Left ventricle myocardium inferior (tissue), 1 donor: ENCODE measurements around the gene EIF4EBP3. TPM values are rescaled to one million over a fixed set of nuclear protein-coding genes. Genes with fewer than 3 reads are reported as not detected.

Source experiments
- DNase-seq: peaks from one replicate; pipeline ENCODE4 v3.0.0-alpha.2; 2020
- H3K27ac ChIP-seq: fragments of 200-600 bp; replicated peaks from 2 replicates; pipeline ENCODE4 v1.8.0; 2021
- H3K27me3 ChIP-seq: fragments of 200-600 bp; 2 replicates; pipeline ENCODE4 v1.8.0; 2021; ENCODE audit warnings: low read depth
- H3K36me3 ChIP-seq: fragments of 200-600 bp; 2 replicates; pipeline ENCODE4 v1.8.0; 2021
- H3K4me1 ChIP-seq: fragments of 200-600 bp; 2 replicates; pipeline ENCODE4 v1.8.0; 2021
- H3K4me3 ChIP-seq: fragments of 200-600 bp; 2 replicates; pipeline ENCODE4 v1.8.0; 2021; ENCODE audit warnings: mild to moderate bottlenecking, moderate library complexity
- H3K9me3 ChIP-seq: fragments of 200-600 bp; replicated peaks from 2 replicates; pipeline ENCODE4 v1.8.0; 2021
- CTCF ChIP-seq: fragments of 200-600 bp; IDR thresholded peaks from 2 replicates; pipeline ENCODE4 v1.8.0; 2021; ENCODE audit warnings: antibody characterized with exemption, mild to moderate bottlenecking, borderline replicate concordance
- intact Hi-C: fragments of 100-400 bp; cut with micrococcal nuclease; formaldehyde crosslinking; loops from one replicate; pipeline ENCODE4 v1.11.0; 2022
- total RNA-seq: library from RNA; stranded (reverse); fragmentation: NEBNext Ultra II Directional; extraction: Animal tissue kit (Norgen Biotek cat#: 25700); gene quantifications from one replicate; pipeline ENCODE4 v1.2.1, GENCODE V29; 2021
- donor health status: DM: no; HTN: yes; CAD: no; lungs with severe emphysema.

Gene EIF4EBP3
- total RNA-seq, 1 donor from 2014 or later: 13.1 TPM

DNA sequence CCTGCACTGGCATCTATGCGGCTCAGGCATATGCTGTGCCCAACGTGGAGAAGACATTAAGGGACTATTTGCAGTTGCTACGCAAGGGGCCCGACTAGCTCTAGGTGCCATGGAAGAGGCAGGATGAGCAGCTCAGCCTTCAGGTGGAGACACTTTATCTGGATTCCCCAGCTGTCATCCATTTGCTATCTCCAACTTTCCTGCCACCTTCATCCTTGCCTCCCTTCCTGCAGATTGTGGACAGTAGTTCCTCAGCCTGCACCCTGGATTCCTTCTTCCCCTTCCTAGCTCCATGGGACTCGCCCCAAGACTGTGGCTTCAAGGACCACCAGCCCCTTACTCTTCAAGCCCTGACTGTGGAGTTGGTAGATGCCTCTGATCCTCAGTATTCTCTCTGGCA is 19.2 kb downstream of the EIF4EBP3 start:
- intact Hi-C loops: no loop called here
- no peak overlapping the region for H3K27ac ChIP-seq

DNA sequence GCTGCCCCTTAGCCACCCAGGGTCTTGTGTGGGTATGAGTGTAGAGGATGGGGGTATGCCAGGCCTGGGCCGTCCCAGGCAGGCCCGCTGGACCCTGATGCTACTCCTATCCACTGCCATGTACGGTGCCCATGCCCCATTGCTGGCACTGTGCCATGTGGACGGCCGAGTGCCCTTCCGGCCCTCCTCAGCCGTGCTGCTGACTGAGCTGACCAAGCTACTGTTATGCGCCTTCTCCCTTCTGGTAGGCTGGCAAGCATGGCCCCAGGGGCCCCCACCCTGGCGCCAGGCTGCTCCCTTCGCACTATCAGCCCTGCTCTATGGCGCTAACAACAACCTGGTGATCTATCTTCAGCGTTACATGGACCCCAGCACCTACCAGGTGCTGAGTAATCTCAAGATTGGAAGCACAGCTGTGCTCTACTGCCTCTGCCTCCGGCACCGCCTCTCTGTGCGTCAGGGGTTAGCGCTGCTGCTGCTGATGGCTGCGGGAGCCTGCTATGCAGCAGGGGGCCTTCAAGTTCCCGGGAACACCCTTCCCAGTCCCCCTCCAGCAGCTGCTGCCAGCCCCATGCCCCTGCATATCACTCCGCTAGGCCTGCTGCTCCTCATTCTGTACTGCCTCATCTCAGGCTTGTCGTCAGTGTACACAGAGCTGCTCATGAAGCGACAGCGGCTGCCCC is 19.8 kb downstream of the EIF4EBP3 start:
- TF ChIP-seq CTCF: no peak
- H3K4me1 ChIP-seq: peaks cover 97% of the 10 kb centered on the region
- no peak overlapping the region for H3K4me3 ChIP-seq
- H3K27ac ChIP-seq: peak overlapping the region; percentile 86
- DNase-seq: no peak
- H3K27me3 ChIP-seq: no peaks in the 10 kb centered on the region
- H3K36me3 ChIP-seq: peaks cover 24% of the 10 kb centered on the region
- no peaks in the 10 kb centered on the region for H3K9me3 ChIP-seq
- intact Hi-C loops: no loop called here

More for the DNA sequence above, 19.2 kb downstream of the EIF4EBP3 start:
- TF ChIP-seq CTCF: no peak
- no peaks in the 10 kb centered on the region for H3K27me3 ChIP-seq
- H3K4me1 ChIP-seq: peaks cover 98% of the 10 kb centered on the region
- DNase-seq: no peak
- H3K9me3 ChIP-seq: no peaks in the 10 kb centered on the region
- H3K4me3 ChIP-seq: no peak overlapping the region
- peaks cover 29% of the 10 kb centered on the region for H3K36me3 ChIP-seq

GRCh38 chr5:140567871-140568270 is 20.4 kb downstream of the EIF4EBP3 start:
- no peaks in the 10 kb centered on the region for H3K27me3 ChIP-seq
- DNase-seq: no peak
- no peak overlapping the region for H3K4me3 ChIP-seq
- H3K9me3 ChIP-seq: no peaks in the 10 kb centered on the region
- peak overlapping the region; percentile 86 for H3K27ac ChIP-seq
- intact Hi-C loops: no loop called here
- peaks cover 91% of the 10 kb centered on the region for H3K4me1 ChIP-seq
- peaks cover 24% of the 10 kb centered on the region for H3K36me3 ChIP-seq
- TF ChIP-seq CTCF: no peak

GRCh38 chr5:140568443-140569063 is 21.1 kb downstream of the EIF4EBP3 start:
- no peaks in the 10 kb centered on the region for H3K27me3 ChIP-seq
- peaks cover 84% of the 10 kb centered on the region for H3K4me1 ChIP-seq
- H3K4me3 ChIP-seq: peak overlapping the region; percentile 14
- no peaks in the 10 kb centered on the region for H3K9me3 ChIP-seq
- TF ChIP-seq CTCF: no peak
- peak overlapping the region; percentile 86 for H3K27ac ChIP-seq
- intact Hi-C loops: no loop called here
- peaks cover 24% of the 10 kb centered on the region for H3K36me3 ChIP-seq
- no peak for DNase-seq

DNA sequence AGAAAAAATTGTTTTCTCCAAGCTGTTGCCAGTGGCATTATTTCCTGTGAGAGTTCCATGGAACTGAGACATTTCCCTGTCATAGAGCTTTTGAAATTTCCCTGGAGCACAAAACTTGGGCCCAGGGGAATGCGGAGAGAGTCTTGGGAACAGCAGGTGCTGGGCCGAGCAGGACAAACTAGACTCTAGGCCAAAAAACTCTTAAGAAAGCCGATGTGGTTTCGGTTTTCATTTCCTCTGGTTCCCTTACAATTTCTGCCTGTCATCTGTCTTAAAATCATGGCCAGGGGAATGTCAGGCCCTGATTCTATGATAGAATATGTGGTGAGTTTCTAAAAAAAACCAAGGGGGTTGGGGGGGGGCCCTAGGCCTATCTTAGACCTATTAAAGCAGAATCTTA is 21.7 kb downstream of the EIF4EBP3 start:
- H3K27me3 ChIP-seq: no peaks in the 10 kb centered on the region
- intact Hi-C loops: no loop called here
- H3K27ac ChIP-seq: peak overlapping the region; percentile 86
- H3K4me1 ChIP-seq: peaks cover 84% of the 10 kb centered on the region
- H3K36me3 ChIP-seq: peaks cover 24% of the 10 kb centered on the region
- H3K4me3 ChIP-seq: peak overlapping the region; percentile 14
- DNase-seq: no peak
- H3K9me3 ChIP-seq: no peaks in the 10 kb centered on the region
- no peak for TF ChIP-seq CTCF
